Activated T-helper 1 cell treated with anti-CD3 and anti-CD28 coated beads, Interleukin-2, amount 50 U/mL, for 16 hours (primary cell): Measurements from ENCODE around the gene DUSP18.
"Not testable (repeated sequence)": the region's sequence is repeated elsewhere in the genome, so short reads cannot be mapped to it uniquely, and the experiment has no call there.

ENCODE experiments used
- DNase-seq, 2 donors: peaks; one replicate each; pipeline ENCODE4 v3.0.0-alpha.2; 2020; ENCODE audit warnings: low read depth in 1 of 2, low spot score in 1 of 2

The DUSP18 gene

DNA sequence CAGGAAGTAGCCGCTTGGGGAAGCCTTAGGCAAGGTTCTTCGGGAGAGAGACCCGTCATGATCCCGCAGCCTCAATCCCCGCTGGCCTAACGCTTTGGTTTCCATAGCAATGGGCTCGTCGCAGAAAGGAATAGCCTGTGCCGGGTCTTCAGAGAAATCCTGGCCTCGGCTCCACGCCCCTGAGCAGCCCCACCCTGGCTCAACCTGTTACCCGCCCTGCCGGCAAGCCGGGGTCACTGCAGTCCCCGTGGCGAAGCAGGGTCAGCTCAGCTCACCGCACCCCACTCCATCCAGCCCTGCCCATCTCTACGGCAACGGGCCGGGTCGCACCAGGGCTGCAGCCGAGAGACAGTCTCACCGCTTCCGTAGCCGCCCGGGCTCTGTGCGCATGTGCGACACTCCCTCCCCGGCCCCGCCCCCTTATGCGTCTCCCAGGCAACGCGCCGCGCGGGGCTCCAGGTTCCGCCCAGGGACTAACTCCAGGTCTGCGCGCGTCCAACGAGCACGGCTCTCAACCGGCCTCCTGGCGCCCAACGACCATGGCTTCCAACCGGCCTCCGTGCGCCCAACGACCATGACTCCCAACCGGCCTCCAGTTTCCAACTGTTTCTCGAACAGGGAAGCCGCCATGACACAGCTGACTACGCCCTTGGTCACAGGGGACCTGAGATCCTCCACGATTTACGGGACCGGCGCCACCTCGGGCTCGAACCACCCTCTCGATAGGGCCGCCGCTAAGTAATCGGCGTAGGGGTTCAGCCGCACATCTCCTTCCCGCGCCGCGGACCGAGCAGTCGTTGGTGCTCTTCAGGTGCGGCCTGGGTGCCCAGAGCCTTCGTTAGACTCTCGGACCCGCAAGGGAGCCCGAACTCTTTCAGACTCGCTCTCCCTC lies at the start of gene DUSP18:
TSS of gene DUSP18 (minus strand) at position 382 of the 892 bp plus-strand sequence. CDS start 3,872 bp downstream, outside the sequence.
- DNase-seq = peak; percentile 92

DNA sequence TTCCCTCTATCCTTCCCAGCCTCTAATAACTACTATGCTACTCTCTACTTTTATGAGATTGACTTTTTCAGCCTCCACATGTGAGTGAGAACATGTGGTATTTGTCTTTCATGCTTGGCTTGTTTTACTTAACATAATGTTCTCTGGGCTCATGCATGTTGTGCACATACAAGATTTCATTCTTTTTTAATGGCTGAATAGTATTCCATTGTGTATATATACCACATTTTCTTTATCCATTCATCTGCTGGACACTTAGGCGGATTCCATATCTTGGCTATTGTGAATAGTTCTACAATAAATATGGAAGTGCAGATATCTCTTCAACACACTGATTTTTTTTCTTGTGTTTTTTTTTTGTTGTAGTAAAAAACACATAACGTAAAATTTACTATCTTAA lies 46.4 kb upstream of the DUSP18 start:
- no peak for DNase-seq

DNA sequence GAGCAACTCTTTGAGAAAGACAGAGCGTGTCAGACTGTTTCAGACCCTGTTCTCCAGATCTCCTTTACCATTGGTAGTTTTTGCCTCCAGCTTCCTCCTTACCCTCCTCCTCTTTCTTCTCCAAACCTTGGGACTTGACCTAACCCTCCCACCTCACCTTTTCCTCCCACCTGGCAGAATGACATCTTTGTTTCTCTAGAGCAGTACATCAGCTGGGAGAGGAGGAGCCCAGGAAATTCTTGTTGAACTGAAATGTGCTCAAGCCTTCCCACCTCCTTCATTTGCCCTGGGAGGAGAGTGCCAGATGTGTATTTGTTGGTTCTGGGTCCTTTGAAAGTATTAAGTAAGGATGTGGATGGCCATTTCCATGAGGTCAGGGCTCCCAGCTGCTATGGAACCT lies 44.4 kb upstream of the DUSP18 start:
- no peak for DNase-seq

DNA sequence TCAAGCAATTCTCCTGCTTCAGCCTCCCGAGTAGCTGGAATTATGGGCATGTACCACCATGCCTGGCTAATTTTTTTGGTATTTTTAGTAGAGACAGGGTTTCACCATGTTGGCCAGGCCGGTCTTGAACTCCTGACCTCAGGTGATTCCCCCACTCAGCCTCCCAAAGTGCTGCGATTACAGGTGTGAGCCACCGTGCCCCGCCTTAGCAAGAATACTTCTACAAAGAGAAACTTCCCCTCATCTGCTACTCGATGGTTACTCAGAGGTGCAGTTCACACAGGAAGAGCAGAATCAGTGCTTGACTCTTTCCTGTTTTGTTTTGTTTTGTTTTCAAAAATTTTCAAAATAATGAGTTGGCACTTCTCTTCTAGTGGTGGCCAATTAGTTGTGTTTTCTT lies 42.3 kb upstream of the DUSP18 start:
- DNase-seq = not testable (repeated sequence)

GRCh38 chr22:30705710-30706651 lies 38.3 kb upstream of the DUSP18 start:
- no peak for DNase-seq

DNA sequence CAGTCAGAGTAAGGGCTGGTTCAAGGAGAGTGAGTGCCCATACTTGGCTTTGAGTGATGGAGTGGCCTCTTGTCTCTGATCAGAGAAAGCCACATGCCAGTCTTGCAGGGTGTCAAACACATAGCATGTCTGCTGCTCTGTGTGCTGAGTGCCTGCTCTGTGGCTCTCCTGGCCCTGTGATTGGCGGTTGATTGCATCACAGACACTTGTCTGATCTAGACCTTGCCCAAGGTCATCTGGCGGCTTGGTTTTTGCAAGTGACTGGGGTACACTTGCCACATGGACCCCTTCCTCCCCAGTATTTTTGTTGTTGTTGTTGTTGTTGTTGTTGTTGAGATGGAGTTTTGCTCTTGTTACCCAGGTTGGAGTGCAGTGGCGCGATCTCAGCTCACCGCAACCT lies 37.3 kb upstream of the DUSP18 start:
- no peak for DNase-seq

- DNase-seq = no peak
These were observed 35.2 kb upstream of the DUSP18 start for GRCh38 chr22:30702856-30703255.

- DNase-seq = no peak
These were observed 34.2 kb upstream of the DUSP18 start for GRCh38 chr22:30701872-30702271.

DNA sequence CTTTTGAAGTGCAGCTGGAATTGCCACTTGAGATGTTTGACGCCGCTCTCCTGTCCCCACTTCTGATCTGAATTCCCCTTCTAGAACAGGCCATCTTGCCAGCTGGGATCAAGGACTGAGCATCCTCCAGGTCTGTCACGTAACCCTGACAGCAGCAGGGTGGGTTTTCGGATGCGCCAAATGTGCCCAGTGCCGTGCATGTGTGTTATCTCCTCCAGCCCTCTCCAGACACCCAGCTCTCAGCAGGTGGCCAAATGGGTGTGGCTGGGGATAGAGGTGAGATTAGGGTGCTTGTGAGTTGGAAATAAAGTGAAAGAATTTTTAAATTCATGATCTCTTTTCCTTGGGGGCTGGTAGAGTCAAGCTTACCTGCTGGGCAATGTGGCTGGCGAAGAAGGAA lies 30.3 kb upstream of the DUSP18 start:
- no peak for DNase-seq

DNA sequence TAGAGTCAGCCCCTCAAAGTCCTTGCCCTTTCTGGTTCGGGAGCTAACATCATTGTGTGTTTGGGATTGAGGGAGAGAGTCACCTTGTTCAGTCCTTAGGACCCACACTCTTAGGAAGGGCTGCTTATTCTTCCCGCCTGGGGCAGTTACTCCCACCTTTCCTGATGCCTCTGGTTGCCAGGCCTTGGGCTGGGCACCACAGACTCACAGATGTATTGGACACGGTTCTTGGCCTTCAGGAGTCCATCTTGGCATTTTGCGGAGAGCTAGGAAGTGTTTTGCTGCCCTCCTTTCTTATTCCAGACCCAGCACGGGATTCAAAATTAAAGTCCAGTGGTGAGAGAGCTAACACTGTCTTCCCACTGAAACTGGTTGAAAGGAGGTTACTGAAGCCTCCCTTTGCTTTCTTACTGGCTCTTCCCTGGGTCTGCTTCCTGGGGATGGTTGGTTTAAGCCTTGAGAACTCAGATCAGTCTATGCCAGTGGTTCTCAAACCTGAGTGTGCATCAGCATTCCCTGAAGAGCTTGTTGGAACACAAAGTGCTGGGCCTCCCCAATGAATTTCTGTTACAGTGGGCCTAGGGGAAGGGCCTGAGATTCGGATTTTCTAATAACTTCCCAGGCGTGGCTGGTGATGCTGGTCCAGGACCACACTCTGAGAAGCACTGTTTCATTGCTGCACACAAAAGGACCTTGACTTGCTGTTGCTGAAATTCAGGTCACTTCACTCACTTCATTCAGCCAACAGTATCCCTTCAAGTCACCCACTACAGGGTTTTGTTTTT lies 28.4 kb upstream of the DUSP18 start:
- DNase-seq = no peak

- DNase-seq = no peak
These were observed 27.7 kb upstream of the DUSP18 start for GRCh38 chr22:30695351-30695851.

- DNase-seq = peak; percentile 6 to 20
These were observed 27.1 kb upstream of the DUSP18 start, which contains the start of gene OSBP2 for GRCh38 chr22:30694640-30695350. Gene OSBP2 (plus strand): TSS chr22:30694874. CDS start chr22:30694910, 36 bp downstream.

DNA sequence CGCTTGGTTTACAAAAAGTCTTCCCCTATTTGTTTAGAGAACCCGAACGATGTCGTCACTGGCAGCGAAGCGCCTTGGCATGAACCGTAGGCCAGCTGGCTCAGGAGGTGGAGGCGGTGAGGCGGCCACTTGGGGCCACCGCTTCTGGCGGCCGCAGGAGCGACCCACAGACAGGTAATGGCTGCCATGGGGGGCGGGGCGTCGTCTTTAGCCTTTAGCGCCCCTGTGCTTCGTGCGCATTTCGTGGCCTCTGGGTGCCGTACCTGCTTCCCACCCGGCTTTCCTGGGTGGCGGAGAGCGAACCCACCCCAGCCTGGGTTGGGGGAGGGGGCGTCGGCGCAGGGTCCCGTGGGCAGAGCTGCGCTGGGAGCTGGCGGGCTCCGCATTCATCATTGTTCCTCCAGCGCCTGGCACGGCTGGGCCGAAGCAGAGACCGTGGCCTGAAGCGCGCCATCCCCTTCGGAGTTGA lies 26.5 kb upstream of the DUSP18 start:
- DNase-seq = peak; percentile 17 to 27

GRCh38 chr22:30691204-30691603 lies 23.5 kb upstream of the DUSP18 start:
- DNase-seq = no peak

DNA sequence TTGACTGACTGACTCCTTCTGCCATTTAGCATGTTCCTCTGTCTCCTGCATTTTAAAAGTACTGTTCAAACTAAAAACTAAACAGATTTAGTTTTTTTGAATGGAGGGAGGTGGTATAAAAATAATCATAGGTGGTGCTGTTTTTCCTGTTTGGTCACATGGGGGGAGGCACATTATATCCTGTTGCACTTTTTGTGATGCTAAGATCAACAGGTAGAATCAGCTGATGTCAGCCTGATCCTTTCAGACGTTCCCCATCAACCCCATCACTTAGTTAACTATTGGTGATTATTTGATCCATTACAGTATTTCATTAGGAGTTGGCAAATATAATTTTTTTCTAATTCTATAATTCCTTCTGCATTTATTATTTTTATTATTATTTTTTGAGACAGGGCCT lies 21.9 kb upstream of the DUSP18 start:
- no peak for DNase-seq

GRCh38 chr22:30687358-30687757 lies 19.7 kb upstream of the DUSP18 start:
- no peak for DNase-seq

- no peak for DNase-seq
These were observed 17.5 kb upstream of the DUSP18 start for GRCh38 chr22:30685178-30685577.

DNA sequence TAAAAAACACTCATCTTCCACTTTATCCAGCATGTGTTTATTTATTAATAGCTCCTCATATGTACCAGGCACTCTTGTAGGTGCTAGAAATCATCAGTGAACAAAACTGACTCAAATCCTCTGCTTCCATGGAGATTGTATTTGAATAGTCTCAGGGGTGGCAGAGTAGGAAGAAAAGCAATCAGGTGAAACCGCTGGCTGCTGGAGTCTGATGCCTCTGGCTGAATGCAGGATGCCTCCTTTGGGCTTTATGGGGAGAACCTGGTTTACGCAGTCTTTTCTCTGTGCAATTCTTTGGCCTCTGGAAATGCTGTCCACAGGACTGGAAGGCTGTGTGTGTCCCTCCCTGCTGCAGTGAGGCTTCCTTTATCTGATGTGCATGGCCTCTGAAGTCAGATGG lies 14.2 kb upstream of the DUSP18 start:
- no peak for DNase-seq

DNA sequence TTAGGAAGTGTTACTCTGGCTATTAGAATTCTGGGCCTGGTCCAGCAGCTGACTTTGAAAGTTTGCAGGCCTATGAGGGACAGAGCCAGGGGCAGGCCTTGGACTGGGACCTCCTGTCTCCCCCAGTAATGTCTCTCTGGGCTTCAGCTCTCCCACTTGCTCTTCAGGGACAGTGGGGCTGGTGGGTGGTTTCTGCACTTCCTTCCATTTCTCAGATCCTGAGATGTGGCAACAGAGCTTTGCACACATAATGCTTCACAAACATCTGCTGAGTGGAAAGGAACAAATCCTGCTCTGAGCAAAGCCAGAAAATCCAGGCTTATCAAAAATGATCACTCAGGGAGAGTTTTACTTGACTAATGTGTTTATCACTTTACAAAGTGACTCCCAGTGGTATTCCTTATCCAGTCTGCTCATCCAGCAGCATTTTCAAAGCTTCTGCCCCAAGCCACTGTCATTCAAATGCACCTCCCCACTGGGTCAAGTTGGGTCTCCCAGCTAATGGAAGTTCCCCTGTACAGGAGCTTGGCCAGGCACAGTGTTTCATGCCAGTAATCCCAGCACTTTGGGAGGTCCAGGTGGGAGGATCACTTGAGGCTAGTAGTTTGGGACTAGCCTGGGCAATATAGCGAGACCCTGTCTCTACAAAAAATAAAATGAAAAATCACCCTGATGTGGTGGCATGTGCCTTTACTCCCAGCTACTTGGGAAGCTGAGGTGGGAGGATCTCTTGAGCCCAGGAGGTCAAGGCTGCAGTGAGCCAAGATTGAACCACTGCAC lies 13.5 kb upstream of the DUSP18 start:
- no peak for DNase-seq
